ENCODE data around the gene EPS8L1. TPM values are rescaled to one million over a fixed set of nuclear protein-coding genes. Genes with fewer than 3 reads are reported as not detected.
A peak's percentile ranks its signal among the peaks of the same experiment; 100 is the strongest.
"Not testable (repeated sequence)": the region's sequence is repeated elsewhere in the genome, so short reads cannot be mapped to it uniquely, and the experiment has no call there.

EPS8L1 gene
- total RNA-seq, 1 donor from 2014 or later: 54.0 TPM

DNA sequence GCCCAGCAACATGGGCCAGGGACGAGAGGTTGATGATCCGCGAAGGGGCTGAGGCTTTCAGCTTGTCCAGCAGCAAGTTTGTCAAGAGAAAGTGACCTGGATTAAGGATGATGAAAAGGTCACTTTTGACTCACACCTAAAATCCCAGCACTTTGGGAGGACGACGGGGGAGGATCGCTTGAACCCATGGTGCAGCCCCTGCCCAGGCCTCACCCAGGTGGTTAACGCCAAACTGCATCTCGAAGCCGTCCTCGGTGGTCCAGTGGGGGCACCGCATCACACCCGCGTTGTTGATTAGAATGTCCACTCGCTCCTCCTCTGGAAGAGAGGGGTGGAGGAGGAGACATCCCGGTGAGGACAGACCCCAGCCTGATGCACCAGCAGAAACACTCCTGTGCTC lies 27.2 kb upstream of the EPS8L1 start:
- Mint-ChIP-seq H3K9me3 (no peaks in the 10 kb centered on the region), H3K27me3 (no peaks in the 10 kb centered on the region), H3K27ac (no peak overlapping the region), H3K36me3 (peaks cover 7% of the 10 kb centered on the region), H3K4me1 (ENCODE audit: unreplicated experiment) (no peaks in the 10 kb centered on the region), H3K4me3 (no peak overlapping the region)
- TF ChIP-seq, protein P1, sequence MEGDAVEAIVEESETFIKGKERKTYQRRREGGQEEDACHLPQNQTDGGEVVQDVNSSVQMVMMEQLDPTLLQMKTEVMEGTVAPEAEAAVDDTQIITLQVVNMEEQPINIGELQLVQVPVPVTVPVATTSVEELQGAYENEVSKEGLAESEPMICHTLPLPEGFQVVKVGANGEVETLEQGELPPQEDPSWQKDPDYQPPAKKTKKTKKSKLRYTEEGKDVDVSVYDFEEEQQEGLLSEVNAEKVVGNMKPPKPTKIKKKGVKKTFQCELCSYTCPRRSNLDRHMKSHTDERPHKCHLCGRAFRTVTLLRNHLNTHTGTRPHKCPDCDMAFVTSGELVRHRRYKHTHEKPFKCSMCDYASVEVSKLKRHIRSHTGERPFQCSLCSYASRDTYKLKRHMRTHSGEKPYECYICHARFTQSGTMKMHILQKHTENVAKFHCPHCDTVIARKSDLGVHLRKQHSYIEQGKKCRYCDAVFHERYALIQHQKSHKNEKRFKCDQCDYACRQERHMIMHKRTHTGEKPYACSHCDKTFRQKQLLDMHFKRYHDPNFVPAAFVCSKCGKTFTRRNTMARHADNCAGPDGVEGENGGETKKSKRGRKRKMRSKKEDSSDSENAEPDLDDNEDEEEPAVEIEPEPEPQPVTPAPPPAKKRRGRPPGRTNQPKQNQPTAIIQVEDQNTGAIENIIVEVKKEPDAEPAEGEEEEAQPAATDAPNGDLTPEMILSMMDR (conservative IDR thresholded peaks at IDR 0.05): no peak
- DNase-seq (ENCODE audit: extremely low spot score, unreplicated experiment): no peak

GRCh38 chr19:55050749-55051532 lies 24.7 kb upstream of the EPS8L1 start:
- Mint-ChIP-seq H3K9me3 (no peaks in the 10 kb centered on the region), H3K27me3 (no peaks in the 10 kb centered on the region), H3K4me3 (no peak overlapping the region), H3K27ac (no peak overlapping the region), H3K4me1 (ENCODE audit: unreplicated experiment) (no peaks in the 10 kb centered on the region), H3K36me3 (peaks cover 7% of the 10 kb centered on the region)
- TF ChIP-seq, protein P1 (conservative IDR thresholded peaks at IDR 0.05): no peak
- DNase-seq (ENCODE audit: extremely low spot score, unreplicated experiment): no peak

DNA sequence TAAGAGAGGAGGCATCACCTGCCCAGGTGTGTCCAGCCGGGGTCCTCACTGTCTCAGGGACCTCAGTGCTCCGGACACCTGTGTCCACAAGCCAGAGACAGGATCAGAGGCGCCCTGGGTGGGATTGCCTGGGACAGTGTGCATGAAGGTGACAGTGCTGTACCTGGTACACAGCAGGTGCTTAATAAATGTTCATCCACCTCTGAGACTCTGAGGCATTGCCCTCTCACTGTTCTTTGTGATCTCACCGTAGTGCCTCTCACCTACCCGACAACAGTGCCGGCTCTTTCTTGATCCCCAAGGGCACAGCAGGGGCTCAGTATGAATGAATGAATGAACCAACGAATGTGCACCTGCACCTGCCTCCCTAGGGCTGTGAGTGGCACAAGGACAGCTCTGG lies 21.9 kb upstream of the EPS8L1 start:
- Mint-ChIP-seq H3K27me3 (no peaks in the 10 kb centered on the region), H3K27ac (no peak overlapping the region), H3K4me3 (no peak overlapping the region), H3K9me3 (no peaks in the 10 kb centered on the region), H3K36me3 (peaks cover 19% of the 10 kb centered on the region), H3K4me1 (ENCODE audit: unreplicated experiment) (no peaks in the 10 kb centered on the region)
- TF ChIP-seq, protein P1 (conservative IDR thresholded peaks at IDR 0.05): no peak
- DNase-seq (ENCODE audit: extremely low spot score, unreplicated experiment): no peak

DNA sequence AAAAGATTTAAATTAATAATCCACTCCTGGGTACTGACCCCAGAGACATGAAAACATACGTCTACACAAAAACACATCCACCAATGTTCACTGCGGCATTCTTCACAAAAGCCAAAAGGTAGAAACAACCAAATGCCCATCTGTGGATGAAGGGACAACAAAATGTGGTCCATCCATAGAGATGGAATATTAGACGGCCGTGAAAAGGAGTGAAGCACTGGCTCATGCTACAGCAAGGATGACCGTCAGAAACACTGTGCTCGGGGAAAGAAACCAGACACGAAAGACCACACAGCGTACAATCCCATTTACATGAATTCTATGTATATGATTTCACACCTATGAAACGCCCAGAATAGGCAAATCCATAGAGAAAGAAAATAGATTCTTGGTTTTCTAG lies 18.8 kb upstream of the EPS8L1 start:
- H3K9me3 Mint-ChIP-seq: no peaks in the 10 kb centered on the region
- TF ChIP-seq, protein P1 (conservative IDR thresholded peaks at IDR 0.05): no peak
- DNase-seq (ENCODE audit: extremely low spot score, unreplicated experiment): no peak
- H3K36me3 Mint-ChIP-seq: peaks cover 22% of the 10 kb centered on the region
- H3K27me3 Mint-ChIP-seq: no peaks in the 10 kb centered on the region
- peaks cover 8% of the 10 kb centered on the region for H3K4me1 Mint-ChIP-seq (ENCODE audit: unreplicated experiment)
- H3K27ac Mint-ChIP-seq: no peak overlapping the region
- no peak overlapping the region for H3K4me3 Mint-ChIP-seq

DNA sequence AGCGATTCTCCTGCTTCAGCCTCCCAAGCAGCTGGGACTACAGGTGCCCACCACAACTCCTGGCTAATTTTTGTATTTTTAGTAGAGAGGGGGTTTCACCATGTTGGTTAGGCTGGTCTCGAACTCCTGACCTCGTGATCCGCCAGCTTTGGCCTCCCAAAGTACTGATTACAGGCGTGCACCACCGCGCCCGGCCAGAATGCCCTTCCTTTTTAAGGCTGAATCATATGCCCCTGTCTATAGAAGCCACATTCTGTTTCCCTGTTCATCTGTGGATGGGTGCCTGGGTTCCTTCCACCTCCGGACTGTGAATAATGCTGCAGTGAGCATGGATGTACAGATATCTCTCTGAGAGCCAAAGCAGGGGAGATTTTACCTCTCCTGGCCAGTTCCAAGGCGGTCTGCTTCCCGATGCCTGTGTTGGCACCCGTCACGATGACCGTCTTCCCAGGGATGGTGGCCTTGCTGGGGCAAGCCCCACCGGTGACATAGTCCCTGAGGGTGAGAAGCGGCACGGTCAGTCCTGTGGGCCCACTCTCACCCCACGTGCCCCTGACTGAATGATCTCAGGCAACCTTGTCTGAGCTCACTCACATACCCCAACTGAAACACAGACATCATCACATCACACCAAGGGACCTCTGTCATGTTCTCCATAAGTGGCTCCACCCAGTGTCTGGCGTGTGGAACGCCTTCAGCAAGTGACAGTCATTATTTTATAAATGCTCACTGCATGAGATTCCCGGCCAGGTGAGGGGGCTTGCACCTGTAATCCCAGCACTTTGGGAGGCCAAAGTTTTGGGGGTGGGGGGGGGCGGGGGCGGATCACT lies 16.7 kb upstream of the EPS8L1 start:
- H3K27ac Mint-ChIP-seq: no peak overlapping the region
- peaks cover 11% of the 10 kb centered on the region for H3K4me1 Mint-ChIP-seq (ENCODE audit: unreplicated experiment)
- peaks cover 3% of the 10 kb centered on the region for H3K27me3 Mint-ChIP-seq
- H3K4me3 Mint-ChIP-seq: no peak overlapping the region
- TF ChIP-seq, protein P1 (conservative IDR thresholded peaks at IDR 0.05): no peak
- H3K9me3 Mint-ChIP-seq: no peaks in the 10 kb centered on the region
- peaks cover 18% of the 10 kb centered on the region for H3K36me3 Mint-ChIP-seq
- DNase-seq (ENCODE audit: extremely low spot score, unreplicated experiment): no peak

DNA sequence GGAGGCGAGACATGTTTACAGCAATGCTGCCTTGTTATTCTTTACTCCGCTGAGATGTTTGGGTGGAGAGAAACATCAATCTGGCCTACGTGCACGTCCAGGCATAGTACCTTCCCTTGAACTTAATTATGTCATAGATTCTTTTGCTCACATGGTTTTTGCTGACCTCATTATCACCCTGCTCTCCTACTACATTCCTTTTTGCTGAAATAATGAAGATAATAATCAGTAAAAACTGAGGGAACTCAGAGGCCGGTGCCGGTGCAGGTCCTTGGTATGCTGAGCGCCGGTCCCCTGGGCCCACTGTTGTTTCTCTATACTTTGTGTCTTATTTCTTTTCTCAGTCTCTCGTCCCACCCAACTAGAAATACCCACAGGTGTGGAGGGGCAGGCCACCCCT lies 15.4 kb upstream of the EPS8L1 start:
- Mint-ChIP-seq H3K4me3 (peak overlapping the region; percentile 67), H3K4me1 (ENCODE audit: unreplicated experiment) (peaks cover 11% of the 10 kb centered on the region), H3K36me3 (peaks cover 18% of the 10 kb centered on the region), H3K27ac (peak overlapping the region; percentile 92)
- not testable (repeated sequence) for H3K27me3 Mint-ChIP-seq; H3K9me3 Mint-ChIP-seq; DNase-seq (ENCODE audit: extremely low spot score, unreplicated experiment)
